ENCODE results near the gene DESI1.

GRCh38 chr22:41582694-41583093 is 38.1 kb downstream of the DESI1 start:
- TF ChIP-seq CTCF (conservative IDR thresholded peaks at IDR 0.05; ENCODE audit: low read length) (no peak), EZH2phosphoT487 (IDR thresholded peaks at IDR 0.05; ENCODE audit: borderline replicate concordance) (no peak)

Measured in Loucy (cell line).